Trophoblast cell (in vitro differentiated cells and primary cell): ENCODE results near the gene MFSD2A.
A peak's percentile ranks its signal among the peaks of the same experiment; 100 is the strongest.

Source experiments
- DNase-seq, 2 donors: peaks; one replicate each; pipeline ENCODE4 v3.0.0-alpha.2; 2016
- H2AFZ ChIP-seq: 2 replicates; pipeline ENCODE4 v1.6.1; 2013; ENCODE audit warnings: low read length, moderate library complexity, mild to moderate bottlenecking; ENCODE audit not compliant: insufficient read depth, poor library complexity
- H2AK5ac ChIP-seq: 2 replicates; pipeline ENCODE4 v1.6.1; 2013; ENCODE audit warnings: mild to moderate bottlenecking, low read length
- H2BK120ac ChIP-seq: 2 replicates; pipeline ENCODE4 v1.6.1; 2013; ENCODE audit warnings: low read length, mild to moderate bottlenecking, moderate library complexity; ENCODE audit not compliant: insufficient read depth, poor library complexity
- H2BK12ac ChIP-seq: 2 replicates; pipeline ENCODE4 v1.6.1; 2013; ENCODE audit warnings: mild to moderate bottlenecking, low read length, moderate library complexity
- H2BK5ac ChIP-seq: 2 replicates; pipeline ENCODE4 v1.6.1; 2013; ENCODE audit warnings: low read length, low read depth, moderate library complexity, mild to moderate bottlenecking; ENCODE audit not compliant: poor library complexity
- H3K14ac ChIP-seq: 2 replicates; pipeline ENCODE4 v1.6.1; 2013; ENCODE audit warnings: mild to moderate bottlenecking, low read length
- H3K18ac ChIP-seq: 2 replicates; pipeline ENCODE4 v1.6.1; 2013; ENCODE audit warnings: mild to moderate bottlenecking, low read length
- H3K23ac ChIP-seq: 2 replicates; pipeline ENCODE4 v1.6.1; 2013; ENCODE audit warnings: low read length
- H3K27ac ChIP-seq: 2 replicates; pipeline ENCODE4 v1.5.1; 2013; ENCODE audit warnings: low read depth, mild to moderate bottlenecking, inconsistent platforms, low read length, moderate library complexity
- H3K27me3 ChIP-seq: 2 replicates; pipeline ENCODE4 v1.6.1; 2013; ENCODE audit warnings: inconsistent platforms, mild to moderate bottlenecking, low read length, moderate library complexity; ENCODE audit not compliant: insufficient read depth
- H3K36me3 ChIP-seq, 2 experiments: 1 replicate in 1 of 2; 2 replicates in 1 of 2; pipeline ENCODE4 v1.6.1; 2013; ENCODE audit warnings: low read length in 2 of 2, mild to moderate bottlenecking in 2 of 2, moderate library complexity in 1 of 2; ENCODE audit not compliant: insufficient read depth in 2 of 2, control insufficient read depth in 1 of 2
- H3K4ac ChIP-seq: 2 replicates; pipeline ENCODE4 v1.6.1; 2013; ENCODE audit warnings: low read depth, mild to moderate bottlenecking, low read length, moderate library complexity
- H3K4me1 ChIP-seq, 2 experiments: 1 replicate in 1 of 2; 2 replicates in 1 of 2; pipeline ENCODE4 v1.6.1; 2013; ENCODE audit warnings: low read length in 2 of 2, mild to moderate bottlenecking in 2 of 2, moderate library complexity in 1 of 2; ENCODE audit not compliant: insufficient read depth in 2 of 2, control insufficient read depth in 1 of 2
- H3K4me2 ChIP-seq: 2 replicates; pipeline ENCODE4 v1.6.1; 2013; ENCODE audit warnings: inconsistent platforms, mild to moderate bottlenecking, low read length, moderate library complexity
- H3K4me3 ChIP-seq: 2 replicates; pipeline ENCODE4 v1.5.1; 2013; ENCODE audit warnings: mild to moderate bottlenecking, low read depth, low read length, inconsistent platforms
- H3K79me1 ChIP-seq: one replicate; pipeline ENCODE4 v1.6.1; 2013; ENCODE audit warnings: low read length
- H3K79me2 ChIP-seq: 2 replicates; pipeline ENCODE4 v1.6.1; 2013; ENCODE audit warnings: low read length, mild to moderate bottlenecking; ENCODE audit not compliant: control insufficient read depth, insufficient read depth, poor library complexity
- H3K9ac ChIP-seq: 2 replicates; pipeline ENCODE4 v1.6.1; 2013; ENCODE audit warnings: mild to moderate bottlenecking, low read length
- H3K9me3 ChIP-seq: 2 replicates; pipeline ENCODE4 v1.6.1; 2013; ENCODE audit warnings: low read depth, mild to moderate bottlenecking, control low read depth, inconsistent platforms, low read length; ENCODE audit not compliant: insufficient read depth
- H4K12ac ChIP-seq: 2 replicates; pipeline ENCODE4 v1.6.1; 2013; ENCODE audit warnings: low read depth, mild to moderate bottlenecking, low read length, moderate library complexity
- H4K8ac ChIP-seq: 2 replicates; pipeline ENCODE4 v1.6.1; 2013; ENCODE audit warnings: low read depth, mild to moderate bottlenecking, low read length, moderate library complexity
- H4K91ac ChIP-seq: one replicate; pipeline ENCODE4 v1.6.1; 2013; ENCODE audit warnings: low read depth, mild to moderate bottlenecking, low read length, moderate library complexity
- WGBS: extraction: QIAGEN DNeasy Blood & Tissue Kit; methylation state at CpG from one replicate; pipeline ENCODE4 v1.1.7; 2013; ENCODE audit warnings: missing lambda C conversion rate; ENCODE audit not compliant: insufficient read length, insufficient coverage; ENCODE audit errors: extremely low coverage; 5-methylcytosine and 5-hydroxymethylcytosine counted together

Gene MFSD2A

DNA sequence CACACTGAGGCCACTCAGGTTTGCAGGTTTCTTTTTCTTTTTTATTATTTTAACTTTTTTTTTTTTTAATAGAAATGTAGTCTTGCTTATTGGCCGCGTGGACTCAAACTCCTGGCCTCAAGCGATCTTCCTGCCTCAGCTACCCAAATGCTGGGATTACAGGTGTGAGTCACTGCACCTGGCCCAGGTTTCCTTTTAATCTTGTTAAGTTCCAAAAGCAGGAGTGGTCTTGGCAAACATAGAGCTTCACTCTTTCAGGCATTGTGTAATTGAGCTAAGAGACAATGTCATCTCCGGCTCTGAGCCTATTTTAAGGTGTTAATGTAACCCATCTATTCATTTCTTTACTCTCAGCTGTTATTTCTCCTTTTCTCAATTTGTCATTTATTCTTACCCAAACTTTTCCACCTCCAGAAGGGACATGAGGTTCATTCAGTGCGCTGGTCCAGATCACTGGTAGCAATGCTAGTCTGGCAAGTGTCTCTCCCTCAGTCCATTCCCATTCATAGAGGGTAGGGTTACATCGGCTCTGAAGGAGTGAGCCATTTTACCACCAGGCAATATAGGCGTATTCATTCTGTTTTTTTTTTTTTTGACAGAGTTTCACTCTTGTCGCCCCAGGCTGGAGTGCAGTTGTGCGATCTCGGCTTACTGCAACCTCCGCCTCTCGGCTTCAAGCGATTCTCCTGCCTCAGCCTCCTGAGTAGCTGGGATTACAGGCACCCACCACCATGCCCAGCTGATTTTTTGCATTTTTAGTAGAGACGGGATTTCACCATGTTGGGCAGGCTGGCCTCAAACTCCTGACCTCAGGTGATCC, 11.3 kb upstream of the MFSD2A start:
- no peak overlapping the region for H3K23ac ChIP-seq
- H3K14ac ChIP-seq = no peak overlapping the region
- peaks cover 1% of the 10 kb centered on the region for H3K9me3 ChIP-seq
- no peak overlapping the region for H2BK12ac ChIP-seq
- H3K4me1 ChIP-seq = no peaks in the 10 kb centered on the region
- no peak overlapping the region for H2AK5ac ChIP-seq
- no peak overlapping the region for H4K12ac ChIP-seq
- H3K4me3 ChIP-seq = no peak overlapping the region
- no peak overlapping the region for H4K91ac ChIP-seq
- no peak overlapping the region for H3K4ac ChIP-seq
- H2BK5ac ChIP-seq = no peak overlapping the region
- no peak overlapping the region for H2BK120ac ChIP-seq
- no CpG with 5 or more reads among the region's 14 CpGs for WGBS
- H2AFZ ChIP-seq = no peak overlapping the region
- H3K9ac ChIP-seq = no peak overlapping the region
- DNase-seq = peak; percentile 78 to 88
- no peaks in the 10 kb centered on the region for H3K79me1 ChIP-seq
- no peaks in the 10 kb centered on the region for H3K79me2 ChIP-seq
- H3K27me3 ChIP-seq = no peaks in the 10 kb centered on the region
- no peak overlapping the region for H3K27ac ChIP-seq
- H3K18ac ChIP-seq = no peak overlapping the region
- no peaks in the 10 kb centered on the region for H3K36me3 ChIP-seq
- no peak overlapping the region for H4K8ac ChIP-seq
- H3K4me2 ChIP-seq = no peak overlapping the region

DNA sequence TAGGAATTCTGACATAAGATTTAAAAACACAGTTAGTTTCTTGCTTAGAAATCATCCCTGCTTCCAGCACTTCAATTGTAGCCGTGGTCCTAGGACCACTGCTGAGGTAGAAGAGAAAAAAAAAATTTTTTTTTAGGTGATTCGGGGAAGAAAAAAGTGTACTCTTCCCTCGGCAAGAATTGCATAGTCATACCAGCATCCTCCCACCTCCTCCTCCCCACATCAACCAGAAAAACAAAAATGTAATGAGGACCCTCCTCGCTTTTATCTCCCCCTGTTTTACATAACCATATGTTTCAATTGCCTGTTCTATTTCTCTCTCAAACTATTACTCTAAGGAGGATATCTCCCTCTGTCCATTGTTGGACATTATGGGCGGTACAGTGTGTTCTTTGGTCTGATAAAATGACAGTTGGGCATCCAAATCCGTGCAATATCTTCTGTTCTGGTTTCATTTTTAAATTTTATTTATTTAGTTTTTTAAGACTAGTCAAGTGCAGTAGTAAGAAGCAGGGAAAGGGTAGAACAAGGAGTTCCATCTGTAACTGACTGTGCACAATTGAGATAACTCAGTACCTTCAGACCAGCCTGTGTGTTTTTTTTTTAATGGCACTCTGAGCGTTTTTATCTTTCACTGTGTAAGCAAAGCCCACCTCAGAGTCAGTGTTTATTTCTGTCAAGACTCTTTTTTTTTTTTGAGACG, 10.4 kb upstream of the MFSD2A start:
- Histone ChIP-seq H3K9me3 (no peaks in the 10 kb centered on the region), H3K79me1 (no peaks in the 10 kb centered on the region), H3K36me3 (no peaks in the 10 kb centered on the region), H2AFZ (no peak overlapping the region), H2BK5ac (no peak overlapping the region), H3K9ac (no peak overlapping the region), H3K79me2 (no peaks in the 10 kb centered on the region), H4K12ac (no peak overlapping the region), H3K27me3 (no peaks in the 10 kb centered on the region), H3K18ac (no peak overlapping the region), H3K4me2 (no peak overlapping the region), H2BK120ac (no peak overlapping the region), H3K27ac (no peak overlapping the region), H3K23ac (no peak overlapping the region), H2AK5ac (no peak overlapping the region), H4K91ac (no peak overlapping the region), H3K4me1 (no peaks in the 10 kb centered on the region), H4K8ac (no peak overlapping the region), H2BK12ac (no peak overlapping the region), H3K4me3 (no peak overlapping the region), H3K14ac (no peak overlapping the region), H3K4ac (no peak overlapping the region)
- WGBS = no CpG with 5 or more reads among the region's 8 CpGs
- no peak for DNase-seq

DNA sequence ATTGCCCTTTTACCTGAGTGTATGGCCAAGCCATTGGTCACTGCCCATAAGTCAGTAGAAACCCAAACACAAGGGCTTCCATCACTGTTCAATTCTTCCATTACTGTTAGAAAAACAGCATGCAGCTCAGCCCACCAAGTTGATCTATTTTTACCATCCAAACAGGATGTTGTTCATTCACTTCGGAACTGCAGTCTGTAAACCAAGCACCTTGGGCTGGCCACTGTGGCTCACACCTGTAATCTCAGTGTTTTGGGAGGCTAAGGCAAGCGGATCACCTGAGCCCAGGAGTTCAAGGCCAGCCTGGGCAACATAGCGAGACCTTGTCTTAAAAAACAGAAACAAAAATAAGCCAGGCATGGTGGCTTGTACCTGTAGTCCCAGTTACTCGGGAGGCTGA, 8.7 kb upstream of the MFSD2A start:
- Histone ChIP-seq H3K9me3 (no peaks in the 10 kb centered on the region), H3K18ac (no peak overlapping the region), H3K36me3 (no peaks in the 10 kb centered on the region), H3K23ac (no peak overlapping the region), H3K27ac (no peak overlapping the region), H3K9ac (no peak overlapping the region), H3K4ac (no peak overlapping the region), H2AK5ac (no peak overlapping the region), H3K4me3 (no peak overlapping the region), H3K27me3 (no peaks in the 10 kb centered on the region), H2AFZ (no peak overlapping the region), H2BK12ac (no peak overlapping the region), H3K4me1 (no peaks in the 10 kb centered on the region), H2BK5ac (no peak overlapping the region), H3K4me2 (no peak overlapping the region), H3K79me2 (no peaks in the 10 kb centered on the region), H4K91ac (no peak overlapping the region), H3K14ac (no peak overlapping the region), H3K79me1 (no peaks in the 10 kb centered on the region), H4K8ac (no peak overlapping the region), H2BK120ac (no peak overlapping the region), H4K12ac (no peak overlapping the region)
- no peak for DNase-seq
- WGBS = no CpG with 5 or more reads among the region's 4 CpGs

DNA sequence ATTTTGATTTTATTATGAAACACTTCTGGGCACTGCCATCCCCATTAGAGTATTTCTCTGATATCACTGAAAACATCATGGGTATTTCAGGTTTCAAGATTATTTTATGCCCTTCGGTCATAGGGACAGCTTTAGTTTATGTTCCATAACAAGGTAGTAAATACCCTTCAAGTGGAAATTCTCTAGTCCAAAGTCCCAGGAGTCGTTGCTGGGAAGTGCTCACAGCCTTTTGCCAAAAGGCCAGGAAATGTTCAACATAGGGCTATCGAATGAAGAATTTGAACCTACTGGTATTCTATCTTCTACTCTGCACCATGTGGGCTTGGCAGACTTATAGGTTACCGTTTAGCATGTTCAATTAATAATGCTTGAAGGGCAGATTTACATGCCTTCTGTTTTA, 7.7 kb upstream of the MFSD2A start:
- Histone ChIP-seq H4K12ac (no peak overlapping the region), H3K9ac (no peak overlapping the region), H2BK120ac (no peak overlapping the region), H3K18ac (no peak overlapping the region), H2BK5ac (no peak overlapping the region), H3K36me3 (no peaks in the 10 kb centered on the region), H2AFZ (no peak overlapping the region), H3K9me3 (no peaks in the 10 kb centered on the region), H3K79me2 (no peaks in the 10 kb centered on the region), H2BK12ac (no peak overlapping the region), H3K14ac (no peak overlapping the region), H3K23ac (no peak overlapping the region), H3K27me3 (no peaks in the 10 kb centered on the region), H3K27ac (no peak overlapping the region), H3K4me1 (no peaks in the 10 kb centered on the region), H3K4ac (no peak overlapping the region), H4K91ac (no peak overlapping the region), H2AK5ac (no peak overlapping the region), H3K4me2 (no peak overlapping the region), H3K79me1 (no peaks in the 10 kb centered on the region), H3K4me3 (no peak overlapping the region), H4K8ac (no peak overlapping the region)
- no CpG with 5 or more reads among the region's 4 CpGs for WGBS
- no peak for DNase-seq
